Measurements from ENCODE around the gene SPR.

DNA sequence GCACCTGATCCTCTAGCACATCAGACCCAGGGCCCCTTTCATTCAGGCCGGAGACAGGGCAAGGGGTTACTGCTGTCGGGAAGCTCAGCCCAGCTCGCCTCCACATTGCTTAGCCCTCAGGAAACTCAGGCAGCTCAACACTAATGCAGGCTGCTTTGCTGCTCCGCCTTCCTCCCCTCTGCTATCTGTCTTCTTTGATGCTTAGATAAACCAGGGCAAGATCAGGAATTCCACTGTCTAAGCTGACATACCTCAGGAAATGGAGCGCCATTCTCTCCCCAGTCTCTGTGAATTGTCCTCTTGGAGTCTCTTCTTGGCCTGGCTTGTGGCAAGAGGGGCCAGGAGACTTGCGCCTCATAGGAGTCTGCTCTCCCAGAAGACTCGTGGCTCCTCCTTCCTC lies 35.9 kb upstream of the SPR start:
- TF ChIP-seq, protein P1, sequence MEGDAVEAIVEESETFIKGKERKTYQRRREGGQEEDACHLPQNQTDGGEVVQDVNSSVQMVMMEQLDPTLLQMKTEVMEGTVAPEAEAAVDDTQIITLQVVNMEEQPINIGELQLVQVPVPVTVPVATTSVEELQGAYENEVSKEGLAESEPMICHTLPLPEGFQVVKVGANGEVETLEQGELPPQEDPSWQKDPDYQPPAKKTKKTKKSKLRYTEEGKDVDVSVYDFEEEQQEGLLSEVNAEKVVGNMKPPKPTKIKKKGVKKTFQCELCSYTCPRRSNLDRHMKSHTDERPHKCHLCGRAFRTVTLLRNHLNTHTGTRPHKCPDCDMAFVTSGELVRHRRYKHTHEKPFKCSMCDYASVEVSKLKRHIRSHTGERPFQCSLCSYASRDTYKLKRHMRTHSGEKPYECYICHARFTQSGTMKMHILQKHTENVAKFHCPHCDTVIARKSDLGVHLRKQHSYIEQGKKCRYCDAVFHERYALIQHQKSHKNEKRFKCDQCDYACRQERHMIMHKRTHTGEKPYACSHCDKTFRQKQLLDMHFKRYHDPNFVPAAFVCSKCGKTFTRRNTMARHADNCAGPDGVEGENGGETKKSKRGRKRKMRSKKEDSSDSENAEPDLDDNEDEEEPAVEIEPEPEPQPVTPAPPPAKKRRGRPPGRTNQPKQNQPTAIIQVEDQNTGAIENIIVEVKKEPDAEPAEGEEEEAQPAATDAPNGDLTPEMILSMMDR (tag by site-specific recombination; IDR thresholded peaks at IDR 0.05) = no peak
- TF ChIP-seq, protein P2, sequence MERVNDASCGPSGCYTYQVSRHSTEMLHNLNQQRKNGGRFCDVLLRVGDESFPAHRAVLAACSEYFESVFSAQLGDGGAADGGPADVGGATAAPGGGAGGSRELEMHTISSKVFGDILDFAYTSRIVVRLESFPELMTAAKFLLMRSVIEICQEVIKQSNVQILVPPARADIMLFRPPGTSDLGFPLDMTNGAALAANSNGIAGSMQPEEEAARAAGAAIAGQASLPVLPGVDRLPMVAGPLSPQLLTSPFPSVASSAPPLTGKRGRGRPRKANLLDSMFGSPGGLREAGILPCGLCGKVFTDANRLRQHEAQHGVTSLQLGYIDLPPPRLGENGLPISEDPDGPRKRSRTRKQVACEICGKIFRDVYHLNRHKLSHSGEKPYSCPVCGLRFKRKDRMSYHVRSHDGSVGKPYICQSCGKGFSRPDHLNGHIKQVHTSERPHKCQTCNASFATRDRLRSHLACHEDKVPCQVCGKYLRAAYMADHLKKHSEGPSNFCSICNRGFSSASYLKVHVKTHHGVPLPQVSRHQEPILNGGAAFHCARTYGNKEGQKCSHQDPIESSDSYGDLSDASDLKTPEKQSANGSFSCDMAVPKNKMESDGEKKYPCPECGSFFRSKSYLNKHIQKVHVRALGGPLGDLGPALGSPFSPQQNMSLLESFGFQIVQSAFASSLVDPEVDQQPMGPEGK (tag by site-specific recombination; IDR thresholded peaks at IDR 0.05) = no peak
- TF ChIP-seq, protein P3, sequence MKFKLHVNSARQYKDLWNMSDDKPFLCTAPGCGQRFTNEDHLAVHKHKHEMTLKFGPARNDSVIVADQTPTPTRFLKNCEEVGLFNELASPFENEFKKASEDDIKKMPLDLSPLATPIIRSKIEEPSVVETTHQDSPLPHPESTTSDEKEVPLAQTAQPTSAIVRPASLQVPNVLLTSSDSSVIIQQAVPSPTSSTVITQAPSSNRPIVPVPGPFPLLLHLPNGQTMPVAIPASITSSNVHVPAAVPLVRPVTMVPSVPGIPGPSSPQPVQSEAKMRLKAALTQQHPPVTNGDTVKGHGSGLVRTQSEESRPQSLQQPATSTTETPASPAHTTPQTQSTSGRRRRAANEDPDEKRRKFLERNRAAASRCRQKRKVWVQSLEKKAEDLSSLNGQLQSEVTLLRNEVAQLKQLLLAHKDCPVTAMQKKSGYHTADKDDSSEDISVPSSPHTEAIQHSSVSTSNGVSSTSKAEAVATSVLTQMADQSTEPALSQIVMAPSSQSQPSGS (tag by site-specific recombination; IDR thresholded peaks at IDR 0.05; ENCODE audit: low read depth) = no peak
- no peak for TF ChIP-seq ZNF175 (tag by site-specific recombination; IDR thresholded peaks at IDR 0.05)
- TF ChIP-seq ZNF610 (tag by site-specific recombination; IDR thresholded peaks at IDR 0.05; ENCODE audit: borderline replicate concordance) = no peak
- TF ChIP-seq, protein P4, sequence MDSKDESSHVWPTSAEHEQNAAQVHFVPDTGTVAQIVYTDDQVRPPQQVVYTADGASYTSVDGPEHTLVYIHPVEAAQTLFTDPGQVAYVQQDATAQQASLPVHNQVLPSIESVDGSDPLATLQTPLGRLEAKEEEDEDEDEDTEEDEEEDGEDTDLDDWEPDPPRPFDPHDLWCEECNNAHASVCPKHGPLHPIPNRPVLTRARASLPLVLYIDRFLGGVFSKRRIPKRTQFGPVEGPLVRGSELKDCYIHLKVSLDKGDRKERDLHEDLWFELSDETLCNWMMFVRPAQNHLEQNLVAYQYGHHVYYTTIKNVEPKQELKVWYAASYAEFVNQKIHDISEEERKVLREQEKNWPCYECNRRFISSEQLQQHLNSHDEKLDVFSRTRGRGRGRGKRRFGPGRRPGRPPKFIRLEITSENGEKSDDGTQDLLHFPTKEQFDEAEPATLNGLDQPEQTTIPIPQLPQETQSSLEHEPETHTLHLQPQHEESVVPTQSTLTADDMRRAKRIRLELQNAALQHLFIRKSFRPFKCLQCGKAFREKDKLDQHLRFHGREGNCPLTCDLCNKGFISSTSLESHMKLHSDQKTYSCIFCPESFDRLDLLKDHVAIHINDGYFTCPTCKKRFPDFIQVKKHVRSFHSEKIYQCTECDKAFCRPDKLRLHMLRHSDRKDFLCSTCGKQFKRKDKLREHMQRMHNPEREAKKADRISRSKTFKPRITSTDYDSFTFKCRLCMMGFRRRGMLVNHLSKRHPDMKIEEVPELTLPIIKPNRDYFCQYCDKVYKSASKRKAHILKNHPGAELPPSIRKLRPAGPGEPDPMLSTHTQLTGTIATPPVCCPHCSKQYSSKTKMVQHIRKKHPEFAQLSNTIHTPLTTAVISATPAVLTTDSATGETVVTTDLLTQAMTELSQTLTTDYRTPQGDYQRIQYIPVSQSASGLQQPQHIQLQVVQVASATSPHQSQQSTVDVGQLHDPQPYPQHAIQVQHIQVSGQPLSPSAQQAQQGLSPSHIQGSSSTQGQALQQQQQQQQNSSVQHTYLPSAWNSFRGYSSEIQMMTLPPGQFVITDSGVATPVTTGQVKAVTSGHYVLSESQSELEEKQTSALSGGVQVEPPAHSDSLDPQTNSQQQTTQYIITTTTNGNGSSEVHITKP (tag by site-specific recombination; IDR thresholded peaks at IDR 0.05) = no peak
- TF ChIP-seq REPIN1 (tag by site-specific recombination; IDR thresholded peaks at IDR 0.05; ENCODE audit: low read depth) = no peak
- TF ChIP-seq, protein P5, sequence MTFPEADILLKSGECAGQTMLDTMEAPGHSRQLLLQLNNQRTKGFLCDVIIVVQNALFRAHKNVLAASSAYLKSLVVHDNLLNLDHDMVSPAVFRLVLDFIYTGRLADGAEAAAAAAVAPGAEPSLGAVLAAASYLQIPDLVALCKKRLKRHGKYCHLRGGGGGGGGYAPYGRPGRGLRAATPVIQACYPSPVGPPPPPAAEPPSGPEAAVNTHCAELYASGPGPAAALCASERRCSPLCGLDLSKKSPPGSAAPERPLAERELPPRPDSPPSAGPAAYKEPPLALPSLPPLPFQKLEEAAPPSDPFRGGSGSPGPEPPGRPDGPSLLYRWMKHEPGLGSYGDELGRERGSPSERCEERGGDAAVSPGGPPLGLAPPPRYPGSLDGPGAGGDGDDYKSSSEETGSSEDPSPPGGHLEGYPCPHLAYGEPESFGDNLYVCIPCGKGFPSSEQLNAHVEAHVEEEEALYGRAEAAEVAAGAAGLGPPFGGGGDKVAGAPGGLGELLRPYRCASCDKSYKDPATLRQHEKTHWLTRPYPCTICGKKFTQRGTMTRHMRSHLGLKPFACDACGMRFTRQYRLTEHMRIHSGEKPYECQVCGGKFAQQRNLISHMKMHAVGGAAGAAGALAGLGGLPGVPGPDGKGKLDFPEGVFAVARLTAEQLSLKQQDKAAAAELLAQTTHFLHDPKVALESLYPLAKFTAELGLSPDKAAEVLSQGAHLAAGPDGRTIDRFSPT (tag by site-specific recombination; IDR thresholded peaks at IDR 0.05) = no peak
- TF ChIP-seq ZBTB1 (tag by site-specific recombination; IDR thresholded peaks at IDR 0.05) = no peak
- no peak for TF ChIP-seq OSR2 (tag by site-specific recombination; IDR thresholded peaks at IDR 0.05)
- no peak for TF ChIP-seq RBAK (tag by site-specific recombination; IDR thresholded peaks at IDR 0.05)
- no peak for TF ChIP-seq ZBTB7A (tag by site-specific recombination; IDR thresholded peaks at IDR 0.05; ENCODE audit: low read depth)
- TF ChIP-seq ZNF416 (tag by site-specific recombination; IDR thresholded peaks at IDR 0.05) = no peak

All from HEK293 (cell line).